ENCODE measurements around the gene TMEM140.

TMEM140 gene

DNA sequence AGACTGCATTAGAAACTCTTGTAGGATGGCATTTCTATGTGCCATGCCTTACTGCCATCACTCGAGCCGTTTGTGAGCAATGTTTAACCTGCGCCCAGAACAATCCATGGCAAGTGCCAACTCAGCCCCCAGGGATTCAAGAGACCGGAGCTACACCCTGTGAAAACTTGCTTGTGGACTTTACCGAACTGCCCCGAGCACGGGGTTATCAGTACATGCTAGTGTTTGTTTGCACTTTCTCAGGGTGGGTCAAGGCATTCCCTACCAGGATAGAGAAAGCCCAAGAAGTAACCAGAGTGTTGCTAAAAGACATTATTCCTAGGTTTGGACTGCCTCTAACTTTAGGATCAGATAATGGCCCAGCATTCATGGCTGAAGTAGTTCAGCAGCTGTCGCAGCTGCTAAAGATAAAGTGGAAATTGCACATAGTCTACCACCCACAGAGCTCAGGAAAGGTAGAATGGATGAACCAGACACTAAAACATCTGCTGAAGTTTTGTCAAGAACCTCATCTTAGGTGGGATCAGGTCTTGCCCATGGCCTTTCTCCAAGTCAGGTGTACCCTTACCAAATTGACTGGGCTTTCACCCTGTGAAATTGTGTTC is 31.6 kb downstream of the TMEM140 start:
- FAIRE-seq = no peak
- TF ChIP-seq POLR2AphosphoS5 (IDR thresholded peaks at IDR 0.05; ENCODE audit: low read depth, low read length) = no peak
- TF ChIP-seq TAF1 (IDR thresholded peaks at IDR 0.05; ENCODE audit: borderline replicate concordance, low read depth, low read length) = no peak
- TF ChIP-seq POLR2A (IDR thresholded peaks at IDR 0.05; ENCODE audit: low read depth, low read length) = no peak
- no peak for DNase-seq (ENCODE audit: insufficient read length)

DNA sequence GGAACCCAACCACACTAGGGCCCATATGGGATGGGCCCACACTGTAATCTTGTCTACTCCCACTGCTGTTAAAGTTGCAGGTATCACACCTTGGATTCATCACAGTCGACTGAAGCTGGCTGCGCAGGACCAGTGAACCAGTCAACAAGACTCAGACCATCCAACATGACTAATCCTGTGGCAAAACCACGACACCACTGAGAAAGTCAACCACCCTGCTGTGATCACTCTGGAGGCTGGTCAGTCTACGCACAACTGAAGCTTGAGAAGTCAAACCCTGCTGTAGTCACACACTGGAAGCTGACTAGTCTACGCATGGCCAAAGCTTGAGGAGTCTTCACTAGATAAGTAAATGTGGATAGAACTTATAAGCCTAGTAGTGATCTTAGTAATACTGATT is 32.2 kb downstream of the TMEM140 start:
- FAIRE-seq (no peak), DNase-seq (ENCODE audit: insufficient read length) (no peak)
- TF ChIP-seq TAF1 (IDR thresholded peaks at IDR 0.05; ENCODE audit: borderline replicate concordance, low read depth, low read length) (no peak), POLR2AphosphoS5 (IDR thresholded peaks at IDR 0.05; ENCODE audit: low read depth, low read length) (no peak), POLR2A (IDR thresholded peaks at IDR 0.05; ENCODE audit: low read depth, low read length) (no peak)

DNA sequence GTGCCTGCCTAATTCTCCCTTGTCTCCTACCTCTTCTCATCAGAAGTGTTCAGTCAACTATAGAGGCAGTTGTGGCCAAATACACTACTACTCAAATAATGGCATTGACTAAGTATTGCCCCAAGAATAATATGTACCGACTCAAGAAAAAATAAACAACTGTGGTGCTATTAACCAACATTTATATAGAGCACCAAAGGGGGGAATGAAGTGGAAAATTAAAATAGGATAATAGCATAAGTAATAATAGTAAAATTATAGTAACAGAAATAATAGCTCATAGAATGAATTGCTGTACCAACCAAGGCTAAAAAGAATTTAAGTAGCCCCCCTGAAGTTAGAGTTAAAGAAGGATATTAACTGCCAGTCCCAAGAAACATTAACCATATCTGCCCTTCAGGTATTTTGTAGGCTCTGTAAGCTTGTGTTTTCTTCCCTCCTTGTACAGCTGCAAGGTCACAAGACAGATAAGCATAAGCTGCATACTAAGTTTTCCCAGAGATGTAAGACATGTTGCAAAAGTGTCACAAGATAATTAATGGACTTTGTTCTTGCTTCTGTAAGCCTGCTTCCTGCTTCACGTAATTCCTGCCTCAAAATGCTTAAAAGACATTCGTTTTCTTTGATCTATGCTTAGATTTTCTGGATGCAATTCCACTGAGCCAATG is 33.5 kb downstream of the TMEM140 start:
- FAIRE-seq (no peak), DNase-seq (ENCODE audit: insufficient read length) (no peak)
- TF ChIP-seq POLR2A (IDR thresholded peaks at IDR 0.05; ENCODE audit: low read depth, low read length) (no peak), POLR2AphosphoS5 (IDR thresholded peaks at IDR 0.05; ENCODE audit: low read depth, low read length) (no peak), TAF1 (IDR thresholded peaks at IDR 0.05; ENCODE audit: borderline replicate concordance, low read depth, low read length) (no peak)

DNA sequence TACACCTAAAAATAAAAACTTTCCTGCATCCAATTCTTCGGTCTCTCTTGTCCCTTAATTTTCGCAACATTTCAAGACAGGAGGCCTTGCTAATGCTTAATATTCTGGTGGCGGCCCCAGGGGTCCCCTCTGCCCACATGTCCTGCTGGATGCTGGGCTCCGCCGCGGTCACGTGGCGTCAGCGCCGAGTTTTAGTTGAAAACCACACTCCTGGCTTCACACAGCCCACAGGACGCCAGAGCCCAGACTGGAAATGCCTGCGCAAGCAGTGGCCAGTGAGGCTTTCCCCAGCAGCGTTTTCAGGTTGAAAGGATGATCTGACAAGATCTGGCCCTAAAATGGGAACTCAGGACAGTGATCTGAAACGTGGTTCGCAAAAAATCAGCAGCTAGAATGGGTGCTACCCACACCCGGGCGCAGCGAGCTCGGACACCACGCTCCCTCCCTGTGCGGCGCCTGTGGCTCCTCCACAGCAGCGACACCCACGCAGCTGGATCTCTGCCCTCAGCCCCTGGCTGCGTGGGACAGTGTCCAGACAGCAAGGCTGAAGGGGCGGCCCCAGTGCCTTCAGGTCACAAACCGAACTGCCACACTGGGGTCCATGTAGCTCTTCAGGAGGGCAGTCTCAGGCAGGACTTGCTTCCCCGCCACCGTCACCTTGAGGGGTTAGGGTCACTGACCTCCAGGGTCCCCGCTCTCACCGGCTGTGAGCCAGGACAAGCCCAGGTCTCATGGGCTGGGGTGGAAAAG is 34.2 kb downstream of the TMEM140 start:
- DNase-seq (ENCODE audit: insufficient read length) (no peak), FAIRE-seq (no peak)
- TF ChIP-seq POLR2AphosphoS5 (IDR thresholded peaks at IDR 0.05; ENCODE audit: low read depth, low read length) (no peak), POLR2A (IDR thresholded peaks at IDR 0.05; ENCODE audit: low read depth, low read length) (no peak; the same call in 1 of the 2 replicates), TAF1 (IDR thresholded peaks at IDR 0.05; ENCODE audit: borderline replicate concordance, low read depth, low read length) (no peak)

DNA sequence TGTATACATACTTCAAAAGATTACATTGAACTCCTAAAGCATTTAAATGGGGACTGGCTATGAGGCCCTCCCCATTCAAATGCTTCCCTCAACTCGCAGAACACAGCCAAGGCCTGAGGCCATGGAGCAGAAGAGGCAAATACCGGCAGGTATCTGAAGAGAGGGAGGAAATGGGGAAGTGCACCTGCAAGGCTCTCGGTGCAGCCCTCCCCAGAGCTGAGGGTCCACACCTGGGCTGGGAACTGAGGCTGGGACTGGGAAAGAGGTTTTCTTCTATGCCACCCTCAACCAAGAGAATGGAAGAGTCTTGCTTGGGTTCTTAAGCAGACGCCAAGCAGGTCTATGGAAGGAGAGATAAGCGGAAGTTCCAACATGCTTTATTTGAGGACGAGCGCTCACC is 35.6 kb downstream of the TMEM140 start:
- DNase-seq (ENCODE audit: insufficient read length) (no peak), FAIRE-seq (no peak)
- TF ChIP-seq TAF1 (IDR thresholded peaks at IDR 0.05; ENCODE audit: borderline replicate concordance, low read depth, low read length) (no peak), POLR2AphosphoS5 (IDR thresholded peaks at IDR 0.05; ENCODE audit: low read depth, low read length) (no peak), POLR2A (IDR thresholded peaks at IDR 0.05; ENCODE audit: low read depth, low read length) (no peak)

DNA sequence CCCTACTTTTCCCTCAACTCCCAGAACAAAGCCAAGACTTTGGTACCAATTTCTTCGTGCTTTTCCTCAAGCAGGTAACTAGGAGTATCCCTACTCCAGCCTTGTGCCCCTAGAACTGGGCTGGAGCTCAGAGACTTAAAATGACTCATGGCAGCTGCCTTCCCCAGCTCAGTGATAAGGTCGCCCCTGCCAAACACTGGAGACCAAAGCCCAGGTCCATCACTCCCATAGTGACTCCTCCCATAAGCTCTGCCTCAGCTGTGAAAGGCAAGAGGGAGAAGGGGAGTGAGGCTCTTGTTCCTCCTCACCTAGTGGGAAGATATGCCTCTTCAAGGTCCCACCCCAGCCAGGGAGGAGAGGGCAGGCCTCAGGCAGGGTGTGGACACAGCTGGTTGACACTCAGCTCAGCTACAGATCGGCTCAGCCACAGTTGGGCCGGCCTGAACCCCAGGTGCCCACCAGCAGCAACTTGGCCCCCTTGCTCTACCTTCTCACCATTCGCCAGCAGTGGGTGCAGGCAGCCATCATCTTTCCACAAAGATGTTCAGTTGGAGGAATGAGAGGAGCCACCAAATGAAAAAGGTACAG is 36.5 kb downstream of the TMEM140 start:
- DNase-seq (ENCODE audit: insufficient read length) (no peak), FAIRE-seq (no peak)
- TF ChIP-seq POLR2A (IDR thresholded peaks at IDR 0.05; ENCODE audit: low read depth, low read length) (no peak; the same call in 1 of the 2 replicates), TAF1 (IDR thresholded peaks at IDR 0.05; ENCODE audit: borderline replicate concordance, low read depth, low read length) (no peak), POLR2AphosphoS5 (IDR thresholded peaks at IDR 0.05; ENCODE audit: low read depth, low read length) (no peak; the same call in 1 of the 2 replicates)

DNA sequence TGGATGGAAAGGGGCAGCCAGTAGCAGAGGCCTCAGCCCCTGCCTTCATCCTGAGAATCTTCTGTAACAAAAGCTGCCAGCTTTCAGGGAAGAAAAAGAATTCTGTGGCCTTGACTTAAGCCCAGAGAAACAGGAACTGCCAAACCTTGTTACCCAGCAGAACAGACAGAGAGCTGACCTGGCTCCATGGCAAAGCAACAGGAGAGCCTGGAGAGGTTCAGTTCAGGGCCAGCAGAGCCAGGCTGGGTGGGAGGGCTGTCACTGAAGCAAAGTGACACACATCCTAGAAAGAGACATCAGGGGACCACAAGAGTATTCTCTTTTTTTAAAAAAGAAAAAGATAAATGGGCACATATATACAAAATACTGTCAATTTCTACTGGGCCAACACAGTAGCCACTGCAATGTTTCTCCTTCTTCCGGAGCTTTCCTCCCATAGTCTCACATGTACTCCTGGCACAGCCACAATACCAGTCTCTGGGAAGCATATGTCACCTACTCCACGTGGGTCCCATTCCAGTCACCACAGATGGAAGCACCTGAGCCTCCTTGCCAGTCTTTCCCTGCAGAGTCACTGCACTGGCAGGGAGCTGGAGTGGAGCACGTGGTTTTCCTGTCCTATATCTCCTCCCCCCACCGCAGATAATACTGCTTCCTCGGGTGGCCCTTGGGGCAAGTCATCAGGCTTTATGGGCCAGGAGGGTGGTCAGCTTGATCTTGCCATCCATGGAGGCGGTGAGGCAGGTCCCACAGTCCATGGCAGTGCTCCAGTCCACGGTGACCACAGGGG is 37.8 kb downstream of the TMEM140 start:
- DNase-seq (ENCODE audit: insufficient read length) (no peak), FAIRE-seq (no peak)
- TF ChIP-seq TAF1 (IDR thresholded peaks at IDR 0.05; ENCODE audit: borderline replicate concordance, low read depth, low read length) = no peak
- no peak for TF ChIP-seq POLR2A (IDR thresholded peaks at IDR 0.05; ENCODE audit: low read depth, low read length)
- TF ChIP-seq POLR2AphosphoS5 (IDR thresholded peaks at IDR 0.05; ENCODE audit: low read depth, low read length) = no peak

DNA sequence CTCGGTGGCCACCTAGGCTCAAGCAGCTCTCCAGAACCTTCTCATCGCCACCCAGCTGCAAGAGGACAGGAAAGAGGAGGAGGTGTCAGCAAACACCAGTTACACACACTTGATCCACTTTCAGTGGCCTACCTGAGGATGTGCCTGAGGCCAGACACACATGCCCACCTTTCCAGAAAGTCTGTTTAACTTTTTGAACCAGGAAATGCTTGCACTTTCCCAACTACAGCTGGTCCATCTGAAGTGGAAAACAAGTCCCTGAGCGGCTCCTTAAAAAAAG is 38.3 kb downstream of the TMEM140 start:
- TF ChIP-seq POLR2A (IDR thresholded peaks at IDR 0.05; ENCODE audit: low read depth, low read length) = no peak
- no peak for TF ChIP-seq TAF1 (IDR thresholded peaks at IDR 0.05; ENCODE audit: borderline replicate concordance, low read depth, low read length)
- no peak for TF ChIP-seq POLR2AphosphoS5 (IDR thresholded peaks at IDR 0.05; ENCODE audit: low read depth, low read length)
- no peak for FAIRE-seq
- no peak for DNase-seq (ENCODE audit: insufficient read length)

DNA sequence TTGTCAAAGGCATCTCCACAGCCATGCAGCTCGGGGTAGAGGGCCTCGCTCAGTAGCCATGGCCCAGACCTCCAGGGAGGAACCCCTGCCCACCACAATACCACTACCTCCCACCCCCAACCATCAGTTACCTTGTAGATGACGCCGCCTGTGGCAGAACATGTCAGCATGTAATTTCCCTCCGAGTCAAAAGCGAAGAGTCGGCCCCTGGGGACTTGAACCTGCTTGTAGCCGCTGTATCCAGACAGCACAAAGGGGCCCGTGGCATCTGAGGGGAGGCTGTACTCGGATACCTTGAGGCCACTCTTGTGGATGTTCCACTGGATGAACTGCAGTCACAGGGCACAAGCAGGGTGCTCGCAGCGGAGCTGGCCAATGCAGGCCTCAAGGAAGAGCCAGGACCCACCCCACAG is 39.0 kb downstream of the TMEM140 start:
- DNase-seq (ENCODE audit: insufficient read length) = peak; percentile 51
- FAIRE-seq = peak; percentile 87
- peak; percentile 69 for TF ChIP-seq TAF1 (IDR thresholded peaks at IDR 0.05; ENCODE audit: borderline replicate concordance, low read depth, low read length)
- peak; percentile 72 for TF ChIP-seq POLR2A (IDR thresholded peaks at IDR 0.05; ENCODE audit: low read depth, low read length)
- peak; percentile 58; the same call in 1 of the 2 replicates for TF ChIP-seq POLR2AphosphoS5 (IDR thresholded peaks at IDR 0.05; ENCODE audit: low read depth, low read length)

DNA sequence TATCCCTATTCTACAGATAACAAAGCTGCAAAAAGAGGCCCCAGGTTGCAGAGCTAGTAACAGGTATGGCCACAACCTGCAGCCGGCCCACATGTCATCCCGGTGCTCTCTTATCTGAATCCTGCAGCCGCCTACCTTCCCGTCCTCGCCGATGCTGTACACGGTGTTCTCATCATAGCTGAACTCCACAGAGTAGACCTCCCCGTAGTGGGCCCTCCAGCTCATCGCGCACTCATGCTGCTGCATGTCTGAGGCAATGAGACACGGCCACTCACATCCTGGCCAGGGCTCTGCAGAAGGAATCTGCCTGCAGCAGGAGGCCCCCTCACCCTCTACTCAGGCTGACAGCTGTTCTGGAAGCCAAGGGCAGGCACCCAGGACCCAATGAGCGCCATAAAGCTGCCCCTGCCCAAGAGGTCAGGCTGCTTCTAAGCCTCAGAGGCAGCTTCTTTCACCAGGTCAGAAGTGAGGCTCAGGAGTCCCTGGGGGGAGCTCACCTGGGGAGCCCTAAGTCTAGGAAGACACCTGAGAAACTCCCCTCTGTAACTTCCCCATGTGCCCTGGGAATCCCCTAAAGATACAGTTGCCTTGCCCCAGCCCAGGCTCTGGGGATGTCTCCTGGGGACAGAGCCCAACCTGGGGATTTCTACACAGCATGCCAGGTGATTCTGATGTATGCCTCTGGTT is 40.6 kb downstream of the TMEM140 start:
- peak; percentile 74 for FAIRE-seq

More for the DNA sequence above, 40.6 kb downstream of the TMEM140 start:
- no peak for DNase-seq (ENCODE audit: insufficient read length)
- TF ChIP-seq TAF1 (IDR thresholded peaks at IDR 0.05; ENCODE audit: borderline replicate concordance, low read depth, low read length) (no peak), POLR2A (IDR thresholded peaks at IDR 0.05; ENCODE audit: low read depth, low read length) (no peak), POLR2AphosphoS5 (IDR thresholded peaks at IDR 0.05; ENCODE audit: low read depth, low read length) (no peak; the same call in 1 of the 2 replicates)
